Measurements from ENCODE around the gene VAMP5.

Gene VAMP5

DNA sequence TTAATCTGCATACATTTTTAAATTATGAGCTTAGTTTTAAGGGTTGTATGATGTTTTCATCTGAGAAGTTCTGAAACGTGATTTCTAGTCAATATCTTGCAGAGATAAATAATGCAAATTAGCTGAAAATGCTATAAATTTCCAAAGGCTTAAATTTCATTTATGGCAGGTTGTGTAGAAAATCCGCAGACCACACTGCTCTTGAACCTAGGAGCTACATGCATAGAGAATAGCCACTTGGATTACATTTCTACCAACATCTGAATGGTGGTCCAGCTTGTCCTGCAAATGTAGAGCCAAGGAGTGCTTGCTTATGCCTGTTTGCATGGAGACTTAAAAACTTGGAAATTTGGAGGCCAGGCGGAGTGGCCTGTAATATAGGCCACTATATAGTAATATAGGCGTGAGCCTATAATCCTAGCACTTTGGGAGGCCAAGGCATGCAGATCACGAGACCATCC is 38.4 kb upstream of the VAMP5 start:
- TF ChIP-seq, protein P1, sequence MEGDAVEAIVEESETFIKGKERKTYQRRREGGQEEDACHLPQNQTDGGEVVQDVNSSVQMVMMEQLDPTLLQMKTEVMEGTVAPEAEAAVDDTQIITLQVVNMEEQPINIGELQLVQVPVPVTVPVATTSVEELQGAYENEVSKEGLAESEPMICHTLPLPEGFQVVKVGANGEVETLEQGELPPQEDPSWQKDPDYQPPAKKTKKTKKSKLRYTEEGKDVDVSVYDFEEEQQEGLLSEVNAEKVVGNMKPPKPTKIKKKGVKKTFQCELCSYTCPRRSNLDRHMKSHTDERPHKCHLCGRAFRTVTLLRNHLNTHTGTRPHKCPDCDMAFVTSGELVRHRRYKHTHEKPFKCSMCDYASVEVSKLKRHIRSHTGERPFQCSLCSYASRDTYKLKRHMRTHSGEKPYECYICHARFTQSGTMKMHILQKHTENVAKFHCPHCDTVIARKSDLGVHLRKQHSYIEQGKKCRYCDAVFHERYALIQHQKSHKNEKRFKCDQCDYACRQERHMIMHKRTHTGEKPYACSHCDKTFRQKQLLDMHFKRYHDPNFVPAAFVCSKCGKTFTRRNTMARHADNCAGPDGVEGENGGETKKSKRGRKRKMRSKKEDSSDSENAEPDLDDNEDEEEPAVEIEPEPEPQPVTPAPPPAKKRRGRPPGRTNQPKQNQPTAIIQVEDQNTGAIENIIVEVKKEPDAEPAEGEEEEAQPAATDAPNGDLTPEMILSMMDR (IDR thresholded peaks at IDR 0.05; ENCODE audit: insufficient read depth, low read length, poor library complexity, severe bottlenecking), result no peak
- H3K27me3 ChIP-seq (replicated peaks; ENCODE audit: control insufficient read depth, insufficient read depth, low read length), result no peaks in the 10 kb centered on the region

GRCh38 chr2:85547089-85547858 is 37.0 kb upstream of the VAMP5 start:
- H3K4me3 ChIP-seq (replicated peaks; ENCODE audit: low read depth, low read length), result no peak overlapping the region
- DNase-seq (ENCODE audit: extremely low read depth, insufficient read length), result no peak
- peaks cover 20% of the 10 kb centered on the region for H3K36me3 ChIP-seq (ENCODE audit: control insufficient read depth, insufficient read depth, low read length)
- TF ChIP-seq, protein P1 (IDR thresholded peaks at IDR 0.05; ENCODE audit: insufficient read depth, low read length, poor library complexity, severe bottlenecking), result no peak
- no peaks in the 10 kb centered on the region for H3K27me3 ChIP-seq (replicated peaks; ENCODE audit: control insufficient read depth, insufficient read depth, low read length)

More for the DNA sequence above, 38.4 kb upstream of the VAMP5 start:
- DNase-seq (ENCODE audit: extremely low read depth, insufficient read length), result no peak
- Histone ChIP-seq H3K36me3 (ENCODE audit: control insufficient read depth, insufficient read depth, low read length) (peaks cover 20% of the 10 kb centered on the region), H3K4me3 (replicated peaks; ENCODE audit: low read depth, low read length) (no peak overlapping the region)

DNA sequence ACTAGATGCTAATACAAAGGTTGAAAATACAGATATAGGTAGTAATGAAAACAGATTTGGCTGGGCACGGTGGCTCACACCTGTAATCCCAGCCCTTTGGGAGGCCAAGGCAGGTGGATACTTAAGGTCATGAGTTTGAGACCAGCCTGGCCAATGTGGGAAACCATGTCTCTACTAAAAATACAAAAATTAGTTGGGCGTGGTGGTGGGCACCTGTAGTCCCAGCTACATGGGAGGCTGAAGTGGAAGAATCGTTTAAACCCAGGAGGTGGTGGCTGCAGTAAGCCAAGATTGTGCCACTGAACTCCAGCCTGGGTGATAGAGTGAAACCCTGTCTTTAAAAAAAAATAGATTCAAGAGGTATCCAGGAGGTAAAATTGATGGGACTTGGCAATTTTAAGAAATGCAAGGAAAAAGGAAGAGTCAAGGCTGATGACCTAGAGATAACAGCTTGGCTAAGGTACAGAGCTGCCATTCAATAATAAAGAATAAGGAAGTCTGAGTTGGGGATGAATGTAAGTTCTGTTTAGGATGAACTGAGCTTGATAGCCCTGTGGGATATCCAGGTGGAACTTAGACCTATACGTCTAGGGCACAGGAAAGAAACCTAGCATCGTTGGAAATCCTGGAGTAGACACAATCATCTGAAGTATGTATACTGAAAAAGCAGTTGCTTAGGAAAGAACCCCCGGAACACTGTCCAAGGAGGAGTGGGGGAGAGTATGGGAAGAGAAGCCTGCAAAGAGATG is 36.2 kb upstream of the VAMP5 start:
- no peaks in the 10 kb centered on the region for H3K27me3 ChIP-seq (replicated peaks; ENCODE audit: control insufficient read depth, insufficient read depth, low read length)
- H3K4me3 ChIP-seq (replicated peaks; ENCODE audit: low read depth, low read length), result no peak overlapping the region
- TF ChIP-seq, protein P1 (IDR thresholded peaks at IDR 0.05; ENCODE audit: insufficient read depth, low read length, poor library complexity, severe bottlenecking), result no peak
- peaks cover 19% of the 10 kb centered on the region for H3K36me3 ChIP-seq (ENCODE audit: control insufficient read depth, insufficient read depth, low read length)
- no peak for DNase-seq (ENCODE audit: extremely low read depth, insufficient read length)

- TF ChIP-seq, protein P1 (IDR thresholded peaks at IDR 0.05; ENCODE audit: insufficient read depth, low read length, poor library complexity, severe bottlenecking), result no peak
- no peak for DNase-seq (ENCODE audit: extremely low read depth, insufficient read length)
- H3K27me3 ChIP-seq (replicated peaks; ENCODE audit: control insufficient read depth, insufficient read depth, low read length), result no peaks in the 10 kb centered on the region
- H3K36me3 ChIP-seq (ENCODE audit: control insufficient read depth, insufficient read depth, low read length), result peaks cover 19% of the 10 kb centered on the region
- no peak overlapping the region for H3K4me3 ChIP-seq (replicated peaks; ENCODE audit: low read depth, low read length)
These were observed 35.7 kb upstream of the VAMP5 start for GRCh38 chr2:85548608-85548900.

DNA sequence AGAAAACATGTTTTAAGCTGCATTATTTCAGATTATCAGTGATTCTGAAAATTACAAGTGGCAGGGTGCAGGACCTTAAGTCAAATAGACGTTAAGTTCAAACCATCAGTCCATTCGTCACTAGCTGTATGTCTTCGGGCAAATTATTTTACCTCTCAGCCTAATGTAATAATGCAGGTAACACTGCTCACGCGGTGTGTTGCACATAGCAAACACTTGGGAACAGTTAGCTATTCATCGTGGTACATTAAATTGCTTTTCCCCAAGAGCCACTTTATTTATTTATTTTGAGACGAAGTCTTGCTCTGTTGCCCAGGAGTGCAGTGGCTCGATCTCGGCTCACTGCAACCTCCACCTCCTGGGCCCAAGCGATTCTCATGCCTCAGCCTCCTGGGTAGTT is 35.1 kb upstream of the VAMP5 start:
- H3K36me3 ChIP-seq (ENCODE audit: control insufficient read depth, insufficient read depth, low read length), result peaks cover 20% of the 10 kb centered on the region
- H3K4me3 ChIP-seq (replicated peaks; ENCODE audit: low read depth, low read length), result no peak overlapping the region
- no peaks in the 10 kb centered on the region for H3K27me3 ChIP-seq (replicated peaks; ENCODE audit: control insufficient read depth, insufficient read depth, low read length)
- TF ChIP-seq, protein P1 (IDR thresholded peaks at IDR 0.05; ENCODE audit: insufficient read depth, low read length, poor library complexity, severe bottlenecking), result no peak
- DNase-seq (ENCODE audit: extremely low read depth, insufficient read length), result no peak
